ENCODE measurements around the gene LAMB2. TPM values are rescaled to one million over a fixed set of nuclear protein-coding genes. Genes with fewer than 3 reads are reported as not detected.

LAMB2 gene
- 100 to 1,000 TPM; 411 to 700 (median 540) TPM for total RNA-seq

DNA sequence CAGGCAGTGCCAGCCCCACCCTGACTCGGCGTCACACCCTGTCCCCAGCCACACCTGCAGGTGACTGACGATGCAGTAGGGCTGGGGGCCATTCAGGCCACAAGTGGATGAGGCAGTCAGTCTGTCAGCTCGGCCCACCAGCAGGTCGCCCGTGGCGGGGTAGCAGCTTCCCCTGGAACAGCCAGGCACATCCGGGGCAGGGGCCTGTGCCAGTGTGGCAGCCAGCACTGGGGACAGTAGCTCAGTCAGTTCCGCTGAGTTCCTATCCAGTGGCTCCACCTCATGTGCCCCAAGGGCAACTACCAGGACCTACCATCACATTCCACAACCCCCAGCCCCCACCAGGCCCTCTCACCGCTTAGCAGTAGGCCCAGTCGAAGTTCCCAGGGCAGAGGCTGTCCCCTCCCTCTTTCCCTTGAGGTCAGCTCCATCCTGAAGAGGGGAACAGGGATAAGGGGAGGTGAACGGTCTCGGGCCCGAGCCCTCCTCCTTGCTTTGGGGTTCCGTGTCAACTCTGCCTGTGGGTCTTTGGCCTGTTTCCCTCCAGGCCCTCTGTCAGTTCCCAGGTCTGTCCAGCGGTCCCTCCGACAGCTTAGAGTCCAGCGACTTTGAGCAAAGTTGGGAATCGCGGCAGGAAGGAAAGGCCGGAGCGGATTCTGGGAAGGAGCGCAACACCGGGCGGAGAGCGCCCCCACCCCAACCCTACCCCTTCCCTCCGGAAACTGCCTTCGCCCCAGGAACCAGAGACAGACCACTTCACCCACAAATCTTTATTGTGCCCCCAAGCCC lies at the start of gene LAMB2:
TSS of gene LAMB2 (minus strand) at position 614 of the 789 bp plus-strand sequence. CDS start at position 431, 183 bp downstream.
- peak; percentile 72 for DNase-seq (ENCODE audit: low spot score in 2 of 2)
- no peaks in the 10 kb centered on the region for H3K9me3 ChIP-seq
- H3K4me3 ChIP-seq: peak within 1 kb of the TSS; percentile 67 to 89 (median 73)
- H3K4me1 ChIP-seq: peaks cover 5 to 10% of the 10 kb centered on the region in 2 donors
- H3K27me3 ChIP-seq: no peaks in the 10 kb centered on the region
- TF ChIP-seq, protein P1, sequence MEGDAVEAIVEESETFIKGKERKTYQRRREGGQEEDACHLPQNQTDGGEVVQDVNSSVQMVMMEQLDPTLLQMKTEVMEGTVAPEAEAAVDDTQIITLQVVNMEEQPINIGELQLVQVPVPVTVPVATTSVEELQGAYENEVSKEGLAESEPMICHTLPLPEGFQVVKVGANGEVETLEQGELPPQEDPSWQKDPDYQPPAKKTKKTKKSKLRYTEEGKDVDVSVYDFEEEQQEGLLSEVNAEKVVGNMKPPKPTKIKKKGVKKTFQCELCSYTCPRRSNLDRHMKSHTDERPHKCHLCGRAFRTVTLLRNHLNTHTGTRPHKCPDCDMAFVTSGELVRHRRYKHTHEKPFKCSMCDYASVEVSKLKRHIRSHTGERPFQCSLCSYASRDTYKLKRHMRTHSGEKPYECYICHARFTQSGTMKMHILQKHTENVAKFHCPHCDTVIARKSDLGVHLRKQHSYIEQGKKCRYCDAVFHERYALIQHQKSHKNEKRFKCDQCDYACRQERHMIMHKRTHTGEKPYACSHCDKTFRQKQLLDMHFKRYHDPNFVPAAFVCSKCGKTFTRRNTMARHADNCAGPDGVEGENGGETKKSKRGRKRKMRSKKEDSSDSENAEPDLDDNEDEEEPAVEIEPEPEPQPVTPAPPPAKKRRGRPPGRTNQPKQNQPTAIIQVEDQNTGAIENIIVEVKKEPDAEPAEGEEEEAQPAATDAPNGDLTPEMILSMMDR (IDR thresholded peaks at IDR 0.05): no peak
- TF ChIP-seq POLR2AphosphoS5 (IDR thresholded peaks at IDR 0.05) (peak; percentile 20 to 50 (median 35)), POLR2A (IDR thresholded peaks at IDR 0.05) (no peak)
- H3K36me3 ChIP-seq: no peaks in the 10 kb centered on the region
- H3K27ac ChIP-seq: peak within 1 kb of the TSS; percentile 91 to 95
- intact Hi-C loops (cut with DNase I; ENCODE audit: low total_unique reads): no loop called here

GRCh38 chr3:49181351-49181750 lies 48.5 kb upstream of the LAMB2 start:
- no peaks in the 10 kb centered on the region for H3K36me3 ChIP-seq
- no peak for DNase-seq (ENCODE audit: low spot score in 2 of 2)
- no peak for TF ChIP-seq POLR2AphosphoS5 (IDR thresholded peaks at IDR 0.05)
- TF ChIP-seq, protein P1 (IDR thresholded peaks at IDR 0.05): no peak
- TF ChIP-seq POLR2A (IDR thresholded peaks at IDR 0.05): no peak
- H3K27me3 ChIP-seq: no peaks in the 10 kb centered on the region
- H3K4me1 ChIP-seq: no peaks in the 10 kb centered on the region
- H3K4me3 ChIP-seq: no peak overlapping the region
- H3K9me3 ChIP-seq: no peaks in the 10 kb centered on the region
- intact Hi-C loops (cut with DNase I; ENCODE audit: low total_unique reads): no loop called here
- H3K27ac ChIP-seq: no peak overlapping the region

- no peaks in the 10 kb centered on the region for H3K4me1 ChIP-seq
- no peaks in the 10 kb centered on the region for H3K36me3 ChIP-seq
- H3K4me3 ChIP-seq: no peak overlapping the region
- no peak overlapping the region for H3K27ac ChIP-seq
- H3K27me3 ChIP-seq: no peaks in the 10 kb centered on the region
- TF ChIP-seq, protein P1 (IDR thresholded peaks at IDR 0.05): no peak
- TF ChIP-seq POLR2A (IDR thresholded peaks at IDR 0.05) (no peak), POLR2AphosphoS5 (IDR thresholded peaks at IDR 0.05) (no peak)
- intact Hi-C loops (cut with DNase I; ENCODE audit: low total_unique reads): no loop called here
- no peaks in the 10 kb centered on the region for H3K9me3 ChIP-seq
- DNase-seq (ENCODE audit: low spot score in 2 of 2): peak in 1 of 2 donors; percentile 59
Measured at GRCh38 chr3:49180116-49180515, 47.3 kb upstream of the LAMB2 start.

GRCh38 chr3:49177073-49177472 lies 44.2 kb upstream of the LAMB2 start:
- no peak for TF ChIP-seq POLR2AphosphoS5 (IDR thresholded peaks at IDR 0.05)
- TF ChIP-seq, protein P1 (IDR thresholded peaks at IDR 0.05): no peak
- no peak for TF ChIP-seq POLR2A (IDR thresholded peaks at IDR 0.05)
- intact Hi-C loops (cut with DNase I; ENCODE audit: low total_unique reads): loop anchor here (10.0 kb wide), 1 partner anchor 278 kb away; no protein-coding TSS in a partner anchor
- no peak for DNase-seq (ENCODE audit: low spot score in 2 of 2)
- H3K36me3 ChIP-seq: no peaks in the 10 kb centered on the region
- no peaks in the 10 kb centered on the region for H3K27me3 ChIP-seq
- peaks cover 8 to 11% of the 10 kb centered on the region in 2 donors for H3K4me1 ChIP-seq
- H3K9me3 ChIP-seq: no peaks in the 10 kb centered on the region
- H3K27ac ChIP-seq: no peak overlapping the region
- no peak overlapping the region for H3K4me3 ChIP-seq

DNA sequence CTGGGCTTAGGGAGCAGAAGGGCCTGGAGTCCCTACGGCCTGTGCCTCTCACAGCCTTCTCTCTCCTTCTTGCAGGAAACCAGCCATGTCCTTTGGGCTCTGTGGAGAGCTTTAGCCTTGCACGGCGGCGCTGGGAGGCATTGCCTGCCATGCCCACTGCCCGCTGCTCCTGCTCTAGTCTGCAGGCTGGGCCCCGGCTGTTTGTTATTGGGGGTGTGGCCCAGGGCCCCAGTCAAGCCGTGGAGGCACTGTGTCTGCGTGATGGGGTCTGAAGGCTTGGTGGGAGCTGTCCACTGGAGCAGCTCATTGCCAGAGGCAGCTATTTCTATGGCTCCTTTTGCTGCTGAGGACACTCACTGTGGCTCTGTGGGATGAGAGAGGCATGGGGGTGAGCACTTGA lies 42.7 kb upstream of the LAMB2 start:
- TF ChIP-seq, protein P1 (IDR thresholded peaks at IDR 0.05): no peak
- TF ChIP-seq POLR2AphosphoS5 (IDR thresholded peaks at IDR 0.05): no peak
- TF ChIP-seq POLR2A (IDR thresholded peaks at IDR 0.05): no peak
- H3K36me3 ChIP-seq: no peaks in the 10 kb centered on the region
- H3K4me1 ChIP-seq: peaks cover 8 to 11% of the 10 kb centered on the region in 2 donors
- intact Hi-C loops (cut with DNase I; ENCODE audit: low total_unique reads): loop anchor here (10.0 kb wide), 1 partner anchor 279 kb away; no protein-coding TSS in a partner anchor
- H3K27ac ChIP-seq: no peak overlapping the region
- DNase-seq (ENCODE audit: low spot score in 2 of 2): no peak
- no peaks in the 10 kb centered on the region for H3K27me3 ChIP-seq
- no peaks in the 10 kb centered on the region for H3K9me3 ChIP-seq
- H3K4me3 ChIP-seq: no peak overlapping the region
